Measurements from ENCODE around the gene SORCS3. TPM values are rescaled to one million over a fixed set of nuclear protein-coding genes. Genes with fewer than 3 reads are reported as not detected.
A peak's percentile ranks its signal among the peaks of the same experiment; 100 is the strongest.

The SORCS3 gene
- total and polyA plus RNA-seq, 4 donors: 0.14 TPM; not detected in 3

DNA sequence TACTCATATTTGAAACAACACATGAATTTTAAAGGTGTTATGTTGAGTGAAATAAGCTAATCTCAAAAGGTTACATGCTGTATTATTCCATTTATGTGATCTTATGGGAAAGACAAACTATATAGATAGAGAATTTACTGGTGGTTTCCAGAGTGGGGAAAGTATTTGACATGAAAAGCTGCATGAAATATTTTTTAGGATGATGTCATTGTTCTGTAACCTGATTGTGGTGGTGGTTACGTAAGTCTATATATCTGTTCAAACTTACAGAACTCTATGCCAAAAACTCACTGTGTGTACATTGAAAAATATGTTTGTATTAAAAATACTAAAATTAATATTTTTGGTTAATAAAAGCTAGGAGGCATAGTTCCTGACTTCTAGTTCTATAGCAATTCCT lies 453.0 kb downstream of the SORCS3 start:
- no peak for TF ChIP-seq CTCF (IDR thresholded peaks at IDR 0.05; ENCODE audit: control extremely low read depth, extremely low read depth)
- ATAC-seq (ENCODE audit: insufficient read depth, low FRiP score) (no peak), DNase-seq (no peak)
- Histone ChIP-seq H3K4me3 (no peak overlapping the region), H3K4me1 (ENCODE audit: control insufficient read depth in 5 of 5, insufficient read depth in 5 of 5, low read length in 5 of 5) (peaks cover 0 to 17% (median 7%) of the 10 kb centered on the region in 5 donors), H3K9me3 (ENCODE audit: control insufficient read depth in 4 of 4, insufficient read depth in 3 of 4, low read length in 3 of 4) (no peaks in the 10 kb centered on the region), H3K27me3 (ENCODE audit: control insufficient read depth in 3 of 3, insufficient read depth in 3 of 3, low read length in 2 of 3) (no peaks in the 10 kb centered on the region), H3K27ac (ENCODE audit: low read depth in 1 of 2, low read length in 1 of 2) (no peak overlapping the region), H3K36me3 (ENCODE audit: control insufficient read depth in 4 of 4, insufficient read depth in 4 of 4, low read length in 4 of 4) (no peaks in the 10 kb centered on the region), H3K9ac (ENCODE audit: insufficient read depth in 1 of 2, low read length in 2 of 2) (no peak overlapping the region)
- 85 to 86% methylated on average over 1 of the region's 1 CpG for WGBS, 2 donors

- no peak for TF ChIP-seq CTCF (IDR thresholded peaks at IDR 0.05; ENCODE audit: control extremely low read depth, extremely low read depth)
- Histone ChIP-seq H3K27me3 (ENCODE audit: control insufficient read depth in 3 of 3, insufficient read depth in 3 of 3, low read length in 2 of 3) (no peaks in the 10 kb centered on the region), H3K9ac (ENCODE audit: insufficient read depth in 1 of 2, low read length in 2 of 2) (no peak overlapping the region), H3K36me3 (ENCODE audit: control insufficient read depth in 4 of 4, insufficient read depth in 4 of 4, low read length in 4 of 4) (no peaks in the 10 kb centered on the region), H3K9me3 (ENCODE audit: control insufficient read depth in 4 of 4, insufficient read depth in 3 of 4, low read length in 3 of 4) (no peaks in the 10 kb centered on the region), H3K4me3 (no peak overlapping the region), H3K27ac (ENCODE audit: low read depth in 1 of 2, low read length in 1 of 2) (no peak overlapping the region), H3K4me1 (ENCODE audit: control insufficient read depth in 5 of 5, insufficient read depth in 5 of 5, low read length in 5 of 5) (peaks cover 0 to 17% (median 7%) of the 10 kb centered on the region in 5 donors)
- 60 to 73% methylated on average over 3 of the region's 3 CpGs for WGBS, 2 donors
- ATAC-seq (ENCODE audit: insufficient read depth, low FRiP score) (no peak), DNase-seq (peak in 2 of 3 donors; percentile 36 to 70)
Observed at GRCh38 chr10:105096316-105096715, 455.2 kb downstream of the SORCS3 start.

- Histone ChIP-seq H3K4me3 (no peak overlapping the region), H3K36me3 (ENCODE audit: control insufficient read depth in 4 of 4, insufficient read depth in 4 of 4, low read length in 4 of 4) (no peaks in the 10 kb centered on the region), H3K27ac (ENCODE audit: low read depth in 1 of 2, low read length in 1 of 2) (no peak overlapping the region), H3K27me3 (ENCODE audit: control insufficient read depth in 3 of 3, insufficient read depth in 3 of 3, low read length in 2 of 3) (no peaks in the 10 kb centered on the region), H3K4me1 (ENCODE audit: control insufficient read depth in 5 of 5, insufficient read depth in 5 of 5, low read length in 5 of 5) (peaks cover 0 to 6% (median 0%) of the 10 kb centered on the region in 5 donors), H3K9me3 (ENCODE audit: control insufficient read depth in 4 of 4, insufficient read depth in 3 of 4, low read length in 3 of 4) (no peaks in the 10 kb centered on the region), H3K9ac (ENCODE audit: insufficient read depth in 1 of 2, low read length in 2 of 2) (no peak overlapping the region)
- no peak for TF ChIP-seq CTCF (IDR thresholded peaks at IDR 0.05; ENCODE audit: control extremely low read depth, extremely low read depth)
- 54 to 66% methylated on average over 6 of the region's 6 CpGs for WGBS, 2 donors
- no peak for ATAC-seq (ENCODE audit: insufficient read depth, low FRiP score)
- no peak for DNase-seq
Observed at GRCh38 chr10:105102977-105103376, 461.9 kb downstream of the SORCS3 start.

DNA sequence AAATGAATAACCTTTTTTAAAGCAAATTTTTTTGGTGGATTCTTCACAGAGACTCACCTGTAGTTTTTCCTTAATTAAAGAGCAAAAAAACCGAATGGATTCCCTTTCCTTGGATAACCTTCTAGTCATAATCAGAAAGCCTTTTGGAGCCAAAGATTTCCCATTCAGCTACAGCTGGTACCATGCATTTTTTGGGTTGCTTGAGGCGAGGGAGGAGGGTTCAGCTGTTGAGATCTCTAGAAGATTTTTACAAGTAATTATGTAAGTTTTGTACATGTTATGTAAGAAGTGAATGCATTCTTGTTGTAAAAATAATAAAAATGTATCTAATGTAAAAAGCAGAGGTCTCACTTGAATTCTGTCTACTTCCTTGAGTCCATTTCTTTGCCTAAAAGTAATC lies 463.2 kb downstream of the SORCS3 start:
- H3K9ac ChIP-seq (ENCODE audit: insufficient read depth in 1 of 2, low read length in 2 of 2): no peak overlapping the region
- no peak overlapping the region for H3K27ac ChIP-seq (ENCODE audit: low read depth in 1 of 2, low read length in 1 of 2)
- WGBS, 2 donors: 65 to 66% methylated on average over 2 of the region's 2 CpGs
- H3K9me3 ChIP-seq (ENCODE audit: control insufficient read depth in 4 of 4, insufficient read depth in 3 of 4, low read length in 3 of 4): no peaks in the 10 kb centered on the region
- no peaks in the 10 kb centered on the region for H3K27me3 ChIP-seq (ENCODE audit: control insufficient read depth in 3 of 3, insufficient read depth in 3 of 3, low read length in 2 of 3)
- no peak for DNase-seq
- no peaks in the 10 kb centered on the region for H3K4me1 ChIP-seq (ENCODE audit: control insufficient read depth in 5 of 5, insufficient read depth in 5 of 5, low read length in 5 of 5)
- no peak for ATAC-seq (ENCODE audit: insufficient read depth, low FRiP score)
- no peak for TF ChIP-seq CTCF (IDR thresholded peaks at IDR 0.05; ENCODE audit: control extremely low read depth, extremely low read depth)
- H3K4me3 ChIP-seq: no peak overlapping the region
- H3K36me3 ChIP-seq (ENCODE audit: control insufficient read depth in 4 of 4, insufficient read depth in 4 of 4, low read length in 4 of 4): no peaks in the 10 kb centered on the region

Measured in lung (tissue), 12 donors.